ENCODE measurements around the gene MCF2L.

DNA sequence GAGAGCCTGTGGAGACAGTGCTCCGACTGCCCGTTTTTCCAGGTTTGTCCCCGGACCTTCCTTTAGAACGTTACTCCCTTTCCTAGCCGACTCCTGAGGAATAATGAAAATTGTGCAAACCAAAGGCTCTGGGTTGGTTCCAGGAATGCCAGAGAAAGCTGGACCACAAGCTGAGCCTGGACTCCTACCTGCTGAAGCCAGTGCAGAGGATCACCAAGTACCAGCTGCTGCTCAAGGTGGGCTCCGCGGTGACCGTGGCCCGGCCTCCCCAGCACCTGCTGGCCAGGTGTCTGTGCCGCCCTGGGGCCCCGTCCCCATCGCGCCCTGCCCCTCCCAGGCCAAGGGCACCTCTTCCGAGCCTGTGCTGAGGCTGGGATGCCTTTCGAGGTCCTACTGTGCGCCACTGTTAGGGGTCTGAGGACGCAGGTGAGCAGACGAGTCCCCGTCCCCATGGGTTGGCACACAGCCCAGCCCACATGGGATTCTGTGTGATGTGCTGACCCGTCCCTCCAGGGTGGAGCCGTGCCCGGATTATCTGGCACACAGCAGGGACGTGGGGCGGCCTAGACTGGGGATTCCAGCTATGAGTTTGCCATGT is 116.0 kb downstream of the MCF2L start:
- TF ChIP-seq, protein P1, sequence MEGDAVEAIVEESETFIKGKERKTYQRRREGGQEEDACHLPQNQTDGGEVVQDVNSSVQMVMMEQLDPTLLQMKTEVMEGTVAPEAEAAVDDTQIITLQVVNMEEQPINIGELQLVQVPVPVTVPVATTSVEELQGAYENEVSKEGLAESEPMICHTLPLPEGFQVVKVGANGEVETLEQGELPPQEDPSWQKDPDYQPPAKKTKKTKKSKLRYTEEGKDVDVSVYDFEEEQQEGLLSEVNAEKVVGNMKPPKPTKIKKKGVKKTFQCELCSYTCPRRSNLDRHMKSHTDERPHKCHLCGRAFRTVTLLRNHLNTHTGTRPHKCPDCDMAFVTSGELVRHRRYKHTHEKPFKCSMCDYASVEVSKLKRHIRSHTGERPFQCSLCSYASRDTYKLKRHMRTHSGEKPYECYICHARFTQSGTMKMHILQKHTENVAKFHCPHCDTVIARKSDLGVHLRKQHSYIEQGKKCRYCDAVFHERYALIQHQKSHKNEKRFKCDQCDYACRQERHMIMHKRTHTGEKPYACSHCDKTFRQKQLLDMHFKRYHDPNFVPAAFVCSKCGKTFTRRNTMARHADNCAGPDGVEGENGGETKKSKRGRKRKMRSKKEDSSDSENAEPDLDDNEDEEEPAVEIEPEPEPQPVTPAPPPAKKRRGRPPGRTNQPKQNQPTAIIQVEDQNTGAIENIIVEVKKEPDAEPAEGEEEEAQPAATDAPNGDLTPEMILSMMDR (IDR thresholded peaks at IDR 0.05) = no peak
- TF ChIP-seq POLR2A (IDR thresholded peaks at IDR 0.05) (no peak), POLR2AphosphoS5 (IDR thresholded peaks at IDR 0.05) (no peak)
